GM19395 (cell line): ENCODE results near the gene RFX1.

ENCODE experiments used
- ATAC-seq: cut with Tn5 transposase; IDR thresholded peaks from one replicate; pipeline ENCODE4 v1.9.1; 2021; ENCODE audit warnings: mild to moderate bottlenecking, moderate library complexity; ENCODE audit not compliant: unreplicated experiment

Gene RFX1

DNA sequence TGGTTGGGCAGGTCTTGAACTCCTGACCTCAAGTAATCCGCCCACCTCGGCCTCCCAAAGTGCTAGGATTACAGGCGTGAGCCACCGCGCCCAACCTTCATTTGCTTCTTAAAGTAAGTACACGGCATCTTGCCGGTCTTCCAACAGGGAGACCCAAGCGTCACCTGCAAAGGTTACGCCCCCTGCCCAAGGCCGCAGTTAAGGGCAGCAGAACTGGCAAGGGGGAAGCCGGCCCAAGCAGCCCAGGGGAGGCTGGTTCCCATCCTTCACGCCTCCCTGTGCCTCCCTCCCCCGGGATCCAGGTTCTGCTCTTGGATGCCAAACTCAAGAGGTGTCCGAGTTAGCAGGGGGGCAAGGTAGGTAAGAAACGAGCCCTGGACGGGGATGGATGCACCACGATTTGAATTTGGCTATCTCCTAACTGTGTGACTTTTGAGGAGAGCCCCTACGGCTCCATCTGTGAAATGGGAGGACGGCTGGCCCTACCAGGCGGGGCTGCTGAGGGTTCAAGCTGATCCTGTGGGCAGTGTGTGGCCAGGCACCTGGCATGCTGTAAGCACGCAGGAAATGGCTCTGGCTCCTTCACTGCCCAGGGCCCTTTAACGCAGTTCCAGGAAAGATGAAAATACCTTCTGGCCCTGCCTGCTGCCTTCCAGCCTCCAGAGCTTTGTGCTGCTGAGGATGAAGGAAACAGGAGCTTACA, 9.0 kb downstream of the RFX1 start:
- no peak for ATAC-seq

DNA sequence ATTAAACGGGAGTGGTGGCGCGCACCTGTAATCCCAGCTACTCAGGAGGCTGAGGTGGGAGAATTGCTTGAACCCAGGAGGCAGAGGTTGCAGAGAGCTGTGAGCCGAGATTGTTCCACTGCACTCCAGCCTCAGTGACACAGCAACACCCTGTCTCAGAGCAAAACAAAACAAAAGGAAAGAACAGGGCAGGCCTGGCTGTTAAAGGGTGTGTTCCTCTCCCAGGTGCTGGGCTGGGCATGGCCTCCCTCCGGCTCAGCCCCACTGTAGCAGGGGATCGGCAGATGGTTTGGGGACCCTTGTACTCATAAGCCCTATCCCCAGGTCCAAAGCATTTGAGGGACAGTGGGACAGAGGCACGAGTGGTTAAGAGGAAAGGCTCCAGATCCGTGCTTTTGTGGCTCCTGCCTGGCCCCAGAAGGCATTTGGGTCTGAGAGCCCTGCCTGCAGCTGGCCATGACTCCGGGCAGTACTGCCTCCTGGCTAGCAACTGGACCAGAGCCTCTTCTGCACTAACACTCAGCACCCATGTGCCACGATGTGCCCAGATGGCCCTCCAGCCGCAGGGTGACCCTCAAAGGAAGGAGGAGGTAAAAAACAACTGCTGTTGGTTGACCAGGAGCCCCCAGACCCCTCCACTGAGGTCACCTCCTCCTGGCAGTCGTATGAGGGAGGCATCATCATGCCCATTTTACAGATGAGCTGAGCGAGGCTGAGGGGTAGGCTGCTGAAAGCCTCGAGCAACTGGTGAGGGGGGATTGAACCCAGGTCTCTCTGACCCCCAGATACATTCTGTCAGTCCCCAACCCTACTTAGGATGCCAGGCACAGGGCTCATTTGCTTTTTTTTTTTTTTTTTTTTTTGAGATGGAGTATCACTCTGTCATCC, 10.0 kb downstream of the RFX1 start:
- no peak for ATAC-seq

DNA sequence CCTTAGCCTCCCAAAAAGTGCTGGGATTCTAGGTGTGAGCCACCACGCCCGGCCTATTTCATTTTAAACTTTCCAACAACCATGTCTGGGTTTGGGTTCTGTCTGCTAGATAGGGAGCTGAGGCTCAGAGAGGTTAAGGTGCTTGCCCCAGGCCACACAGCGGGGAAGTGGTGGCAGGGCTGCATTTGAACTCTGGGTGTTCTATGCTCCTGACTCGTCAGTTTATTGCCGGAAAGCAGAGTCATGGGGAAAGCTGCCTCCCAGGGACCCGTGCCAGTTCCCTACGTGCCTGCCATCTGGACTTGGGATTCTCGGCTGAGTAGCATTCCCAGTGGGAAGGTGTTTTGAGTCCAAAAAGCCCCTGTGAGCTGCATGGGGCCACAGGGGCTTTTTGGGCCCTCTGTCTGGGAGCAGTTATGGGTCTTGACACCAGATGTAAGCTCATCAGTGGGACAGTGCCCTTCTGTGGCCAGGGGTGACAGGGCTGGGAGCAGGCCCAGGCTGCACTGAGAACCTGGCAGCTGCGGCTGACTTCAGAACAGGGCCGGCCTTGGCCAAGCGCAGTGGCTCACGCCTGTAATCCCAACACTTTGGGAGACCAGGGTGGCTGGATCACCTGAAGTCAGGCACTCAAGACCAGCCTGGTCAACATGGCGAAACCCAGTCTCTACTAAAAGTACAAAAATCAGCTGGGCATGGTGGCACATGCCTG, 10.9 kb downstream of the RFX1 start:
- ATAC-seq: no peak

DNA sequence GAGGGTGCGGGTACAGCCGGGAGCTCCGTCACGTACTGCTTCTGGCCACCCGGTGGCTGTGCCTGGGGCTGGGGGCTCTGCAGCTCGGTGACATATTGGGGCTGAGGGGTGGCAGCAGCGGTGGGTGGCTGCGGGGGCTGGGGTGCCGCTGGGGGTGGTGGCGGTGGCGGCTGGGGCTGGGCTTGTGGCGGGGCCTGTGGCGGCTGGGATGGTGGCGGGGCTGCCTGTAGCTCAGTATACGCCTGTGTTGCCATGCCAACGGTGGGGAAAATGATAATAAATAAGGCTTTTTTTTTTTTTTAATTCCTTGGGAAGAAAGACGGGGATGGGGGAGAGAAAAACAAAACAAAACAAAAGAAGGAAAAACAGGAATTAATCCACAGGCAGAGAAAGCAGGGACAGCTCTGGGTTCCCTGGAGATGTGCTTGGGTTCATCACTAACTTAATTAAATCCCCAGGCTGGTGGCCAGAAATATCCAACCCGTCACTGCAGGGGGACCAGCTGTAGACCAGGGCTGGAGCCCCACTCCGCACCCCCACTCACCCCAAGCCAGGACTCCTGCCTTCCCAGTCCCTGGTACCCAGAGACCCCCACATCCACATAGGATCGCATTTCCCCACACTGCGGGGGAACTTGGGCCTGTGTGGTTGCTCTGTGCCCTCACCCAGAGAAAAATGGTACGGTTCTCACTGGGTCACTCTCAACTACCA, 12.4 kb downstream of the RFX1 start:
- no peak for ATAC-seq

DNA sequence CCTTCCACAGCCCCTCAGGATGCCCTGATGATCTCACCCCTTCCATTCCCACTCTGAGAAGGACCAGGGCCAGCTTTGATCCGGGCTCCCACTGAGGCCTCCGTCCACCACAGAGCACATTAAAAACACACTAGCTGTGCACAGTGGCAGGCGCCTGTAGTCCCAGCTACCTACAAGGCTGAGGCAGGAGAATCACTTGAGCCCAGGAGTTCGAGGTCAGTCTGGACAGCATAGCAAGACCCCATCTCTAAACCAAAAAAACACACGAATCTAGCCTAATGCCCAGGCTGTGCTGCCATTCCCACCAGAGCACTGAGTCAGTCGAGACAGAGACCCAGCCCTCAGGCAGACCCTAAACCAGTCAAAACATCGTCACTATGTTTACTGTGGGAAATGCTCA, 14.1 kb downstream of the RFX1 start:
- ATAC-seq: no peak

DNA sequence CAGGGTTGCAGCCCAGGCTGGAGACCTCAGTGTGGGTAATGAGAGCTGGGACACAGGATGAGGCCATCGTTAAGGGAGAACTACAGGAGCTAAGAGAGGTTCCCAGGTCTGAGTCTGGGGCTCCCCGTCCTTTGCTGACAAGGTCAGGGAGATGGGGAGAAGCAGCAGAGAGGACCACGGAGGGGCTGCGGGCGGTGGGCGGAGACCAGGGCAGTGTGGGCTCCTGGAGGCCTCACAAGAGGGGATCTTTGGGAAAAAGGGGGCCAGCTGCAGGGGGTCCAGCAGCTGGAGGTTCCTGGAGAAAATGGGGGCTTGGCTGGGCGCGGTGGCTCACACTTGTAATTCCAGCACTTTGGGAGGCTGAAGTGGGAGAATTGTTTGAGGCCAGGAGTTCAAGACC, 16.0 kb downstream of the RFX1 start:
- ATAC-seq: no peak

DNA sequence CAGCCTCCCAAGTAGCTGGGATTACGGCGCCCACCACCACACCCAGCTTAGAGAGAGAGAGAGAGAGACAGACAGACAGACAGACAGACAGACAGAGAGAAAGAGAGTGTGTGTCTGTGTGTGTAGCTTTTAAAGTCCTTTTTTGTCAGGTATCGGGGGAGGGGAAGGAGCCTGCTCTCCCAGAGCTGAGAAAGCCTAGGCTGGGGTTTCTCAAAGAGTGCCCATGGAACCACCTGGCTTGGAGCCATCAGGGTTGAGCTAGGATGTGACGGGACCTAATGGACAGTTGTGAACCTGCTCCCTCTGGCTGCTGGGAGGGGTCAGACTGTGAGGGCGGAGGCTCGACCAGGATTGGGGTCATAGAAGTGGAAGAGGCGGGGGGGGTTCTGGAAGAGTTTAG, 16.6 kb downstream of the RFX1 start:
- no peak for ATAC-seq

DNA sequence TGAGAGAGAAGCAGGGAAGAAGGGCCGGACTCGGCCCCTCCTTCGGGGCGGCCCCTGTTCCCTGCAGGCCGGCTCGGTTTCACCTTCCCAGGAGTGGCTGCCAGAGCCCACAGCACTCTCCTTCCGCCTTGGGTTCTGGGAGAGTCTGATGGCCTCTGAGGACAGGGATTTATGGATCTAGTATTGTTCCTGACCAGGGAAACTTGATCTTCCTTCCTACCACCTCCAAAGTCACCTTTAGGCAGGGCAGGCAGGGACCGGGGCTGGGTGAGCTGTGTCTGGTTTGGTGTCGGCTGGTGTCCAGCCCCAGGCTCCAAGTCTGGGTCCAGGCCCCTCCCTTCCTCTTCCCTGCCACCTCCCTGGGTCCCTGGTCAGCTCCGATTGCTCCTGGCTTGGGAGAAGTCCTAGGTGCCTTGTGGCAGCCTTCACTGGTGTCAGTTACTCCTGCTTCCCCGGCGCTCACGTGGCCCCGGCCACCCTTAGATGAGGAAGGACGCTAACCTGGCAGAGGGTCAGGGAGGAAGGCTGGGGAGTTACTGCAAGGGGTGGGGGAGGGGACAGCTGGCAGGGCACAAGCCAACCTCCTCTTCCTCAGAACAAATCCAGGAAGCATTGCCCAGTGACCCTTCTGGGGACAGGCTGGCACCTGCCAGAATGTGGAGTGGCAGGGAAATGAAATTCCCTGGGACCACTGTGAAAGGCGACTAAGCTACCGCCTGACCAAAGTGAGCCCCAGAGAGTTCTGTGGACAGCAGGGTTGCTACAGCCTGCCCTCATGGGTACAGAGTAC, 18.8 kb downstream of the RFX1 start:
- no peak for ATAC-seq

DNA sequence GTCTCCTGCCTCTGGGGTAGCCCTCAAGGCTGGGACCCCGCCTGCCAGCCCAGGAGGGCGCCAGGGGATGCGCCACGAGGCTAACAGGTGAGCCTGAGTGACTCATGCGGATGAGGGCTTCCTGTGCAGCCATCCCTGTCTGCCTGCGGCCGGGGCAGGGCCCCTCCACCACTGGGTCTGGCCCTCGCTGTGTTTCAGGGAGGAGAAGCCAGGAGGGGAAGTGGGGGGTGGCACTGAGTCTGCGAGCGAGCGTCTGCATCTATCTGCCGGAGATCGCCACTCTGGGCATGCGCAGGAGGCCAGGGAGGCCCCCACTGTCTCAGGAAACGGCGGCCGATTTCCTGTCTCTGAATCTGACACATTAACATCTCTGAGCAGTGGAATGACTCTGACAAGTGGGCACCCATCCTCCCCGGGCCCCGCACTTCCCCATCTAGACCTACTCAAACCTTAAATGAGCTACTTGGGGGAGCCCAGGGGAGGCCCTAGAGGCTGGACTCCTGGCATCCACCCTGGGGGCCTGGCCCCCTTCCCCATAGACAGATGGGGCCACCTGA, 19.7 kb downstream of the RFX1 start:
- ATAC-seq: peak; percentile 73

DNA sequence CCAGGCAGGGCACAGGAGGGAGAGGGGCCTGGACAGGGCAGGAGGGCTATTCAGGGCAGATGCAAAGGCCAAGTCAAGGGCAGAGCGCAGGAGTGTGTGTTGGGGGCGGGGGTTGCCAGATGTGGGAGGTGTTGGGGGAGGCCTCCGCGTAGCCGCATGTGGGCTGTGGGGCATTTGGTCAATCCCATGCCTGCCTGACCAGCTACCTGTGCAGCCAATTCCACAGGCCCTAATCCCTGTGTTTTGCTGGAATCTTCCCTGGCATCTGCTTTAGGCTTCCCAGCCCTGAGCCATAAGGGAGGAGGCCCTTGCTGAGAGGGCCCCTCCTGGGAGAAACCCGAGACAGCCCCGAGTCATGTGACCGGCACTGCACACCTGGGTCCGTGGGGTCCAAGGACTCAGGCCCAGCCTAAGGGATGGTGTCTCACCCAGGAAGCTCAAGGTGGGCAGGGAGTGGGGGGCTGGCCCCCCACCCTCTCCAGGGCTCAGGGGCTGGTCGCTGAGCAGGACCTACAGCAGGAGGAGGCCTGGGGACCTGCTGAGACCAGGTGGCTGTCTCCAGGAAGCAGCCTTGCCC, 20.3 kb downstream of the RFX1 start:
- ATAC-seq: peak; percentile 27

DNA sequence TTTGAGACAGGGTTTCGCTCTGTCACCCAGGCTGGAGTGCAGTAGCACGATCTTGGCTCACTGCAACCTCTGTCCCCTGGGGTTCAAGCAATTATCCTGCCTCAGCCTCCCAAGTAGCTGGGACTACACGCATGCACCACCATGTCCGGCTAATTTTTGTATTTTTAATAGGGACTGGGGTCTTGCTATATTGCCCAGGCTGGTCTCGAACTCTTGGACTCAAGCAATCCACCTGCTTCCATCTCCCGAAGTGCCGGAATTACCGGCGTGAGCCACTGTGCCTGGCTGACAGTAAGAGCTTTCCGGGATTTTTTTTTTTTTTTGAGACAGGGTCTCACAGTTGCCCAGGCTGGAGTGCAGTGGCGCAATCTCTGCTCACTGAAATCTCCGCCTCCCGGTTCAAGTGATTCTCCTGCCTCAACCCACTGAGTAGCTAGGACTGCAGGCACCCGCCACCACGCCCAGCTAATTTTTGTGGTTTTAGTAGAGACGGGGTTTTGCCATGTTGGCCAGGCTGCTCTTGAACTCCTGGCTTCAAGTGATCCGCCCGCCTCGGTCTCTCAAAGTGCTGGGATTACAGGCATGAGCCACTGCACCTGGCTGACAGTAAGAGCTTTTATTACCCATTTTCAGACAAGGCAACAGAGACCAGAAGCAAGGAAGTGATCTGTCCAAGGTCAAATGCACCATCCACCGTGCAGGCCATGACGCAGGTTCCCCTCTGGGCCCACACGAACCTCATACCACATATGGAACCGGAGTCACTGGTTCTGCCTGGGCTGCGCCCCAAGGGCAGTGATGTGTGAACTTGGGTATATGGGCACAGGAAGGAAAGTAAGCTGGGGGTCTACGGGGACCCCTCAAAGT, 21.0 kb downstream of the RFX1 start:
- no peak for ATAC-seq

DNA sequence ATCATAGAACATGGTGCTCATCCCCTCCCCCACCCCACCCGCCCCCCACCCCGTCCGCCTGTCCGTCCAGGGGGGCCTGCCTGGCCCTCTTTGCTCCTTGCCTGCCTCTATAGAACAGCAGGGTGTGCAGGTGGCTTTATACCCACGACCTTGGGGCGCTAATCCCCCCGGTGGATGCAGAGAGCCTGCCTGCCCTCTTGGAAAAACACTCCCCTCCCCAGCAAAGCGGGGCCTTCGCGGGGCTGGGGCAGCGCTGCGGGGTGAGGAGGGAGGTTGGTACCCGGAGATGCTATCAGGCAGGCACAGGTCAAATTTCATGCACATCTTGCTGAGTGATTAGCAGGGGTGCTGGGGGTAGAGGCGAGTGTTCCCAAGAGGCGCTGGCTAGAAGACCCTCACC, 21.9 kb downstream of the RFX1 start:
- ATAC-seq: no peak

DNA sequence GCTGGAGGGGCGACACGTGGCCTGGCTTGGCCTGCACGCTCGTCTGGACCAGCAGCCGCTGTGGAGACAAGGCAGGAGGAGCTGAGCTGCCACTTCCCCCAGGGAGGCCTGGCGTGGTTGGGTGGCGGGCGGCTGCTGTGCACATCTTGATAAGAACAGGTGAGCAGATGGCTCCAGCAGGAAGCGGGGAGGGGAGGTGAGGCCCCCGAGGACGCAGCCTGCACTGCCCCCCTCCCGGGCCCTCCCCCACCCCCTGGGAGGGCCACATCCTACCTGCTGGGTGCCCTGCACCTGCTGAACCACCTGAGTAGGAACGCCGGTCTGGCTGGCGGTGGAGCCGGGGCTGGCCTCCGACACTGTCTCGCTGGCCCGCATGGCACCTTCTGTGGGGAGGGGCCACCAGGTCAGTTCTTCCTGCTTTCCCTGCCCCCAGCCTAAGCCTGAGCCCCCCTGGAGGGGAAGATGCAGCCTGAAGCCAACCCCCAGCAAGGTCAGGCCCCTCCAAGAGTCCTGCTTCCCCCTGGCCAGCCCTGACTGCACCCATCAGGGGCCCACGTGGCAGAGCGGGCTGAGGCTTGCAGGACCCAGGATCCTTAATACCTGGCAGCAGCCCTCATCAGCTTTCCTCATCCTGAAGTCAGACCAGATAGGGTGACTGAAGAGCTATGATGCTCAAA, 22.8 kb downstream of the RFX1 start:
- no peak for ATAC-seq

DNA sequence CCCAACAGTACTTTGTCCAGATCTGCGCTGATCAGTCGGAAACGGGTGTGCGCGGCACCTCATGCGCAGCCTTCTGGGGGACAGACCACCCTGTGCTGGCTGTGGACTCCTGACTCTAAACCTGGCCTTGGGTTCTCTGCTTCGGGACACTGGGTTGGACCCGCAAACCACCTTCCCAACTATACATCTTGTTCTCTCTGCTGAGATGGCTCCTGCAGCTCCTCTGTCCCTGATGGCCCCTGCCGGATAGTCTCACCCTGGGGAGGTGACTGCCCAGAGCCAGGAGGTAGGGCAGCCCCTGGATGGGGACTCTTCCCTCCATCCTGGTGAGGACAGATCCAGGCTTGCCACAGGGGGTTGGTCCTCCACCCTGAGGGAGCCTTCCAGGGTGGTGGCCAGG, 23.3 kb downstream of the RFX1 start:
- ATAC-seq: no peak

DNA sequence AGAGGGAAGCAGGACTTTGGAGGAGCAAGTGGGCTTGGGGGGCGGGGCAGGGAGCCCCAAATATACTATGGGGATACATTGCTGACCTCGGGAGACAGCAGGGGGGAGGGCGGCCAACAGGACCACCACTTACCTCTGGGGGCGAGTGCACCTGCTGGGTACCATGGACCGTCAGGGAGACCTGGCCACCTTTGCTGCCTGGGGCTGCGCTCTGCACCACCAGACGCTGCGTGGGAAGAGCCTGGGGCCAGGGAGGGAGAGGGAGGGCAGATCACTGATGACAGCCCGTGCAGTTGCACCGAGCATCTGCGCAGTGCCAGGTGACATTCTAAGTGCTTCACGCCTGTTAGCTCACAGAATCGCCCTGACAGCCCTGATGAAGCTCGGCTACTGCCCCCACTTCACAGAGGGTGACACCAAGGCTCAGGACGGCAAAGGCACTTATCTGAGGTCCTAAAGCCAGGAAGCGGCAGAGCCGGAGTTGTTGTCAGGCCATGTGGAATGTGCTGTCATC, 24.1 kb downstream of the RFX1 start:
- ATAC-seq: no peak

DNA sequence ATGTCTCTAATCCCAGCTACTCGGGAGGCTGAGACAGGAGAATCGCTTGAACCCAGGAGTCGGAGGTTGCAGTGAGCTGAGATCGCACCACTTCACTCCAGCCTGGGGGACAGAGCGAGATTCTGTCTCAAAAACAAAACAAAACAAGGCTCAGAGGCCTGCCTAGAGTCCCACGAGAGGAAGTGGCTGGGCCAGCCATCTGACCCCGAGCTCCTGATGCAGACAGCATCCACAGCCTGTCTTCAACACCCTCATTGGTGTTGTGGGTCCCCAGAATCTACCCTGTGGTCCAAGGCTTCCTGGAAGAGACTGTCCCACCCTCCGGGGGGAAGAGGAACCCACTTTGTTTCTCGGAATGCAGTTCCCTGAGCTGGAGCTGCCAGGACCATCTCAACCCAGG, 24.7 kb downstream of the RFX1 start:
- ATAC-seq: no peak

DNA sequence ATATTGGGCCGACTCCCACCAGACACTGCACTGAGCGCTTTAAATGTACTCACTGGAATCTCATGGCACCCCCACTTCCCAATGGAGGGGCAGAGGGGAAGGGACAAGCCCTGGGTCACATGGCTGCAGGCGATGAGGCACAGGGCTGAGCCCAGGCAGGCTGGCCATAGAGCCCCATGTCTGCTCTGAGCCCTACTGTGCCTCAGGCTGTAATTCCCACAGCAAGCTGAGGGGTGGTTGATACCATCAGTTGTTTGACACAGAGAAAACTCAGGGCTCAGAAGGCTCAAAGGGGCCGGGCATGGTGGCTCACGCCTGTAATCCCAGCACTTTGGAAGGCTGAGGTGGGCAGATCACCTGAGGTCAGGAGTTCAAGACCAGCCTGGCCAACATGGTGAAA, 25.1 kb downstream of the RFX1 start:
- no peak for ATAC-seq

DNA sequence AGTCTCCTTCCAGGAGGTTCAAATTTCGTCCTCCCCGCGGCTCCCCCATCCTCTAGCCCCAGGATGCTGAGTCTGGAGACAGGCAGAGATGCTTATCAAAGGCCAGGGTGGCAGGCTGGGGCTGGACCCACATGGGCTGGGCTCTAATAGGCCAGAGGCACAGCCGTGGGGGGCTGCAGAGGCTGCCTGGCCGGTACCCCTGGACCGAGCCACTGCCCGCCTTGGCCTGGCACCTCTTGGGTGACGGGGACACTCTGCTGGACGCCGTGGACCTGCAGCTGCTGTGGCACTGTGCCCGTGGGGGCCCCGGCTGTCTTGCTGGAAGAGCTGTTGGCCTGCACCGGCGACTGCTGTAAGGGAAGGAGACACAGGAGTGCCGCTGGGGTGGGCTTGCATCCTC, 25.8 kb downstream of the RFX1 start:
- no peak for ATAC-seq
